ENCODE measurements around the gene AXIN1.

AXIN1 gene

DNA sequence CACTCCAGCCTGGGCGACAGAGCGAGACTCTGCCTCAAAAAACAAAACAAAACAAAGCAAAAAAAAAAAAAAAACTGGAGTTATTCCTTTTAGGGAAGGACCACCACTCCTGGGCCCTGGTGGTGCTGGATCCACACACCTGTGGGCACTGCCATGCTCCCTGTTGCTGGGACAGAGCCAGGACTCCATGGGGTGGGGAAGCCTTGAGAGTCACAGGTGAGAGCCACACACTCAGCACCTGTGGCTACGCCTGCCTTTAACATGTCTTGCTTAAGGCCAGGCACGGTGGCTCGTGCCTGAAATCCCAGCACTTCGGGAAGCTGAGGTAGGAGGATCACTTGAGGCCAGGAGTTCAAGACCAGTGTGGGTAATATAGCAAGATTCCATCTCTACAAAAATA lies 51.3 kb downstream of the AXIN1 start:
- no peak for DNase-seq (ENCODE audit: extremely low read depth, low read depth)
- TF ChIP-seq, protein P1, sequence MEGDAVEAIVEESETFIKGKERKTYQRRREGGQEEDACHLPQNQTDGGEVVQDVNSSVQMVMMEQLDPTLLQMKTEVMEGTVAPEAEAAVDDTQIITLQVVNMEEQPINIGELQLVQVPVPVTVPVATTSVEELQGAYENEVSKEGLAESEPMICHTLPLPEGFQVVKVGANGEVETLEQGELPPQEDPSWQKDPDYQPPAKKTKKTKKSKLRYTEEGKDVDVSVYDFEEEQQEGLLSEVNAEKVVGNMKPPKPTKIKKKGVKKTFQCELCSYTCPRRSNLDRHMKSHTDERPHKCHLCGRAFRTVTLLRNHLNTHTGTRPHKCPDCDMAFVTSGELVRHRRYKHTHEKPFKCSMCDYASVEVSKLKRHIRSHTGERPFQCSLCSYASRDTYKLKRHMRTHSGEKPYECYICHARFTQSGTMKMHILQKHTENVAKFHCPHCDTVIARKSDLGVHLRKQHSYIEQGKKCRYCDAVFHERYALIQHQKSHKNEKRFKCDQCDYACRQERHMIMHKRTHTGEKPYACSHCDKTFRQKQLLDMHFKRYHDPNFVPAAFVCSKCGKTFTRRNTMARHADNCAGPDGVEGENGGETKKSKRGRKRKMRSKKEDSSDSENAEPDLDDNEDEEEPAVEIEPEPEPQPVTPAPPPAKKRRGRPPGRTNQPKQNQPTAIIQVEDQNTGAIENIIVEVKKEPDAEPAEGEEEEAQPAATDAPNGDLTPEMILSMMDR (IDR thresholded peaks at IDR 0.05; ENCODE audit: low read depth, low read length), result no peak

DNA sequence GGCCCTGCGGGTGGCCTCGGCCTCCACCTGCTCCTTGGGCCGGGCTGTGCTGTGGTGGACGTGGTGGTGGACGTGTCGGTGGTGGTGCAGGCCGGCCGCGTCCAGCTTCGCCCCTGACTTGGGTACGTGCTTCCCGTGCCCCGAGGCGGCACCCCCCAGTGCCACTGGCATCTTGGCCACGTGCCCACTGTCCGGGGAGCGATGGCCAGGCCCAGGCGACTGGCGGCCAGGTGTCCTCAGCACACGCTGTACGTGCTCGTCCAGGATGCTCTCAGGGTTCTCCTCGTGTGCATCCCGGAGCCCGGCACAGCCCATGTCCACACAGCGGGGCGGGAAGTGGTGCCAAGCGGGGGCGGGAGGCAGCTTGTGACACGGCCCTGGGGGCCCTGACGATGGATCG lies 54.7 kb downstream of the AXIN1 start:
- no peak for DNase-seq (ENCODE audit: extremely low read depth, low read depth)
- TF ChIP-seq, protein P1 (IDR thresholded peaks at IDR 0.05; ENCODE audit: low read depth, low read length), result no peak

DNA sequence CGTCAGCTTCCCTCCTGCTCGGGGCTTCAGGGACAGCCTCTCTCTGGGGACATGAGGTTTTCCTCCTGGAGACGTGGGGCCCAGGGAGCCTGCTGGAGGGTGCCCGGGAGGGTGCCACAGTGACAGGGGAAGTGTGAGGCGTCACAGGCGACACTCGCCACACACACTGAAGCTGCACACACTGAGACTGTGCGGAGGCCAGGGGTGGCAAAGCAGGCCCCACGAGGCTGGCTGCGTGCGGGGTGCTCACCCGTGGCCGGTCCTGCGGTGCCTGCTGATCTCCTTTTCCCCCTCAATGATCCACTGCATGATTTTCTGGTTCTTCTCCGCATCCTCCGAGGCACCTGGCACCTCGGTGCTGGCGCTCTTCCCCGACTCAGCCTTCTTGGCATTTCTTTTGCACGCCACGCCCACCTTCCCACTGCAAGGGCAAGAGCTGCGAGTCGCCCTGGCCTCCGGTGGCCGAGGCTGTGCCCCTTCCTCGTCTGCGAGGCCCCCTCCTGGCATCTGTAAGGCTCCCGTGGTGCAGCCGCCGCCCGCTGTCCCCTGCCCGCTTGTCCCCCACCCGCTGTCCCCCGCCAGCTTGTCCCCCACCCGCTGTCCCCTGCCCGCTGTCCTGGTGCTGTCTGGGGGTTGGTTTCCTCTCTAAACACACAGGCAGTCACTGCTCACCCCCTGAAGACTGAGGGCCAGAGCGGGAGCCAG lies 55.6 kb downstream of the AXIN1 start:
- no peak for DNase-seq (ENCODE audit: extremely low read depth, low read depth)
- TF ChIP-seq, protein P1 (IDR thresholded peaks at IDR 0.05; ENCODE audit: low read depth, low read length), result no peak

DNA sequence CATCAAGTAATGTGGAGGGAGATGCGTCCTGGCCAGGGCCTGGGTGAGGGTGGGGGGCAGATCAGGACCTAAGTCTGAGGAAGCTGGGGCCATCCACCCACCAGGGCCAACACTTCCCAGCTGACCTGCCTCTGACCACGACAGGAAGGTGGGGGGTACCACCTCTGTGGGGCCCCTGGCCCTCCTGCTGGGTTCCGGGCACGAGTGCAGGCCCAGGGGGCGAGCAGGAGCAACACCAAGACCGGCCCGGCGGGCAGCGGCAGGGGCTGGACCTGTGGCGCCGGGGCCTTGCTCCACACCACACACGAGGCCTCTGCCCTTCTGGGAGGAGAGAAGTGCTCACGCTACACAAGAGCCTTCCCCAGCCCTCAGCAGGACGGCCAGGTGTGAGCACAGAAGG lies 56.2 kb downstream of the AXIN1 start:
- no peak for DNase-seq (ENCODE audit: extremely low read depth, low read depth)
- TF ChIP-seq, protein P1 (IDR thresholded peaks at IDR 0.05; ENCODE audit: low read depth, low read length), result no peak

DNA sequence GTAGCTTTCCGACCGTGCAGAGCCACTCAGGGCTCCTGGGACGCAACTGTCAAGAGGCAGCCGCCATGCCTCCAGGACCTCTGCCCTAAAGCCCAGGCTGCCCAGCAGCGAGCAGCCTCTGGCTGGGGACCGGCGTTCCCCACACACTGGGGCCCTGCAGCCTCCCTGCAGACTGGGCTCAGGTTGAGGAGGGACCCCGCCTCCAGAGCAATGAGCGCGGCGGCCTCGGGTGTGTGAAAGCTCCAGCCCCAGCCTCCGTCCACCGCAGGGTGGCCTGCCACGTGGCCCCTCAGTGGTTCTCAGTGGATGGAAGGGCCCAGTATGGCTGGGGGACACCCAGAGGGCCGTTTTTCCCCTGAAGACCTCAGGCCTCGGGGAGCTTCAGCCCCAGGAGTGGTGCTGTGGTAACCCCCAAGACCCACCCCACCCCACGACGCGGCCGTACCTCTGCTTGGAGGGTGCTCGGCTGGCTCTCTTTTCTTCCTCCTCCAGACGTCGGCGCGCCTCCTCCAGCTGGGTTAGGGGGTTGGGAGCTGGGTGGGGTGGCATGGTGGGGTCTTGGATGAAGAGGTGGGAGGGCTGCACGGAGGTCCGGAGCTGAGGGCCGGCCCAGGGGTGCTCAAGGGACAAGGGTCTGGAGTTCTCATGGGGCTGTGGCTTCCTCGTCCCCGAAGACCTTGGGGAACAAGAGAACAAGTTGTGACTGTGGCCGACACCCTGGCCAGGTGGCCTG lies 59.3 kb downstream of the AXIN1 start:
- TF ChIP-seq, protein P1 (IDR thresholded peaks at IDR 0.05; ENCODE audit: low read depth, low read length), result no peak
- DNase-seq (ENCODE audit: extremely low read depth, low read depth), result no peak

DNA sequence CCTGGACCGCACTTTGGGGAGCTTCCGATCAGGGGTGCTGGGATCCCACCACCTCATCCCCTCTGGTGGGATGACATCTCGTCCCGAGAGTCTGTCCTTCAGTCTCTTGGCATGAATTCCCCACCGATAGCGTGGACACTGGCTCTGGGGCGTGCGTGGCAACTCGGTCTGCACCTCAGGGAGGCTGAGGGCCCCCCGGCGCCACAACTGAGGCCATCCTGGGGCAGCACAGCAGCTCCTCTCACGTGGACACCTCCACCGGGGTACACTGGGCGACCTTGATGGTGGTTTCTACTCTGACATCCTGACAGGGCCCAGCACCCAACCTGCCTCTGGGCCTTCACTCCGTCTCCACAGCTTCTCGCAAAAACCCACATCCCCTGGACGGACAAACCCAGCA lies 61.0 kb downstream of the AXIN1 start:
- DNase-seq (ENCODE audit: extremely low read depth, low read depth), result no peak
- TF ChIP-seq, protein P1 (IDR thresholded peaks at IDR 0.05; ENCODE audit: low read depth, low read length), result no peak

DNA sequence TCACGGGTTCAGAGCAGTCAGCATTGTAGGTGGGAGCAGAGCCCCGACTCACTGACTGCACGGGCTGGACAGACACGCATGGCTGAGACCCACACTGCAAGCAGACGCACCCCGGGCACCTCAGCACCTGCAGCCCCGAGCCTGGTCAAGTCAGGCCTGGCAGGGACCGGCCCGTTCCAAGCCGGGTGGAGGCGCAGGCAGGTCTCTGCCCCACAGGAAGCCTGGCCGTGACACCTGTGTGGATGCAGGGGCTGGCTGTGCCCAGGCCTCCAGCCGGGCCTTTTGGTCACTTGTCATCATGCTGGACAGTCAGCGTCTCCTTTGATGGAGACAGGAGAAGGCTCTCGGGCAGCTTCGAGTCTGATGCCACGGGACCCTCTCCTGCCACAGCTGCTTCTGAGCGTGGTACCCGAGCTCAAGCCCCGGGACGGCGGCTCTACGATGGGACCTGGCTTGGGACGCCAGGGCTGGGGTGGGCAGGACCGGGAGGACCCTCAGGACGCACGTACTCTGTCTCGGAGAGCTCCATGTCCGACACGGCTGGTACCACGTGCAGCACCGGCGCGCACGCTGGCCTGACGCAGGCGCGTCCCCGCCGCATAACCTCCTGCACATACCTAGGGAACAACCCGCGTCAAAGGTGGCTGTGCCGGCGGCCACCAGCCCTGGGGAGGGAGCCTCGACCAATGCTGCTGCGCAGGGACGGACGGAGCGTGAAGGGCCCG lies 61.7 kb downstream of the AXIN1 start:
- TF ChIP-seq, protein P1 (IDR thresholded peaks at IDR 0.05; ENCODE audit: low read depth, low read length), result no peak
- no peak for DNase-seq (ENCODE audit: extremely low read depth, low read depth)

Measured in AG09319 (cell line).